Ovary (tissue), 3 donors: ENCODE measurements around the gene SLC4A2.

Experiments used
- CTCF ChIP-seq, 3 donors: fragments of 450-650 bp in 2 of 3; fragments of 200-600 bp in 1 of 3; IDR thresholded peaks; one replicate each; pipeline versions ENCODE4 v1.5.1 to v1.8.0; 2016 to 2022; ENCODE audit warnings: antibody characterized with exemption in 3 of 3, mild to moderate bottlenecking in 1 of 3
- EP300 ChIP-seq: sonication (generic); formaldehyde crosslinking; IDR thresholded peaks from one replicate; pipeline ENCODE4 v1.6.1; 2017; ENCODE audit warnings: antibody characterized with exemption
- POLR2A ChIP-seq: fragments of 450-650 bp; IDR thresholded peaks from one replicate; pipeline ENCODE4 v1.6.1; 2017; ENCODE audit warnings: antibody characterized with exemption, mild to moderate bottlenecking, moderate library complexity
- donor health status: DM: no; HTN: no; CAD: no.

GRCh38 chr7:151048911-151049463 is 10.4 kb upstream of the SLC4A2 start:
- no peak for TF ChIP-seq CTCF (IDR thresholded peaks at IDR 0.05)
- TF ChIP-seq POLR2A = no peak
- TF ChIP-seq EP300 = no peak
